Calu3 (cell line): Measurements from ENCODE around the gene COQ8B. TPM values are rescaled to one million over a fixed set of nuclear protein-coding genes. Genes with fewer than 3 reads are reported as not detected.

Experiments used
- BruUV-seq: library from RNA; stranded (reverse); fragments of 400-500 nt; replicated peaks from 2 replicates; lab custom pipeline; 2021; lab: Mats Ljungman, UMichigan
- CTCF ChIA-PET: fragments of 300-600 bp; sonication (Branson Sonifier 250); formaldehyde crosslinking; loops from one replicate; lab custom pipeline; 2022; ENCODE audit warnings: antibody characterized with exemption; lab: Charles Lee
- DNase-seq: peaks from one replicate; pipeline ENCODE4 v3.0.0; 2022
- H3K27ac Mint-ChIP-seq: one replicate; pipeline ENCODE4 v1.8.0; 2022; ENCODE audit warnings: mixed read lengths; ENCODE audit not compliant: unreplicated experiment
- H3K27me3 Mint-ChIP-seq: one replicate; pipeline ENCODE4 v1.8.0; 2022; ENCODE audit warnings: mixed read lengths; ENCODE audit not compliant: unreplicated experiment
- H3K36me3 Mint-ChIP-seq: one replicate; pipeline ENCODE4 v1.8.0; 2022; ENCODE audit warnings: mild to moderate bottlenecking, moderate library complexity, mixed read lengths; ENCODE audit not compliant: insufficient read depth, unreplicated experiment
- H3K4me1 Mint-ChIP-seq: one replicate; pipeline ENCODE4 v1.8.0; 2022; ENCODE audit warnings: mild to moderate bottlenecking, low read depth, mixed read lengths; ENCODE audit not compliant: unreplicated experiment
- H3K4me3 Mint-ChIP-seq: one replicate; pipeline ENCODE4 v1.8.0; 2022; ENCODE audit warnings: mild to moderate bottlenecking, low read depth, moderate library complexity, mixed read lengths; ENCODE audit not compliant: unreplicated experiment
- H3K9me3 Mint-ChIP-seq: one replicate; pipeline ENCODE4 v1.8.0; 2022; ENCODE audit warnings: low read depth, mixed read lengths; ENCODE audit not compliant: unreplicated experiment
- CTCF ChIP-seq: fragments of 200-600 bp; IDR thresholded peaks from one replicate; pipeline ENCODE4 v1.8.0; 2022; ENCODE audit warnings: antibody characterized with exemption; ENCODE audit not compliant: unreplicated experiment
- intact Hi-C: fragments of 100-400 bp; cut with micrococcal nuclease; formaldehyde crosslinking; loops from one replicate; pipeline ENCODE4 v1.10.0; 2022; ENCODE audit not compliant: unreplicated experiment
- total RNA-seq: library from RNA; stranded (reverse); gene quantifications from 2 replicates; pipeline ENCODE4 v1.2.3, GENCODE V29; 2022

The COQ8B gene
- total RNA-seq, 1 experiment from 2014 or later = 55.9 TPM

GRCh38 chr19:40686882-40687524, 29.7 kb downstream of the COQ8B start:
- no peak overlapping the region for H3K4me3 Mint-ChIP-seq
- peaks cover 21% of the 10 kb centered on the region for H3K36me3 Mint-ChIP-seq
- no peaks in the 10 kb centered on the region for H3K4me1 Mint-ChIP-seq
- intact Hi-C loops = no loop called here
- CTCF ChIA-PET = no interaction called here
- no TSS peak for BruUV-seq
- no peaks in the 10 kb centered on the region for H3K9me3 Mint-ChIP-seq
- H3K27me3 Mint-ChIP-seq = no peaks in the 10 kb centered on the region
- TF ChIP-seq CTCF = no peak
- H3K27ac Mint-ChIP-seq = no peak overlapping the region
- DNase-seq = no peak

GRCh38 chr19:40685563-40685962, 31.1 kb downstream of the COQ8B start:
- Mint-ChIP-seq H3K27me3 (no peaks in the 10 kb centered on the region), H3K27ac (no peak overlapping the region), H3K36me3 (peaks cover 7% of the 10 kb centered on the region), H3K4me3 (no peak overlapping the region), H3K9me3 (no peaks in the 10 kb centered on the region), H3K4me1 (no peaks in the 10 kb centered on the region)
- TF ChIP-seq CTCF = no peak
- intact Hi-C loops = no loop called here
- CTCF ChIA-PET = interaction anchor here (0.5 kb wide), 1 partner anchor 138 kb away, joined by 4 read pairs; no protein-coding TSS in a partner anchor
- DNase-seq = no peak
- no TSS peak for BruUV-seq

GRCh38 chr19:40685016-40685526, 31.6 kb downstream of the COQ8B start:
- CTCF ChIA-PET = no interaction called here
- Mint-ChIP-seq H3K4me1 (no peaks in the 10 kb centered on the region), H3K27me3 (no peaks in the 10 kb centered on the region), H3K36me3 (peaks cover 2% of the 10 kb centered on the region), H3K4me3 (no peak overlapping the region), H3K9me3 (no peaks in the 10 kb centered on the region), H3K27ac (no peak overlapping the region)
- BruUV-seq = no TSS peak
- no peak for DNase-seq
- no peak for TF ChIP-seq CTCF
- intact Hi-C loops = no loop called here

GRCh38 chr19:40684280-40684679, 32.4 kb downstream of the COQ8B start:
- no peaks in the 10 kb centered on the region for H3K36me3 Mint-ChIP-seq
- intact Hi-C loops = no loop called here
- TF ChIP-seq CTCF = no peak
- CTCF ChIA-PET = interaction anchor here (0.7 kb wide), 1 partner anchor 54 kb away, joined by 13 read pairs; no protein-coding TSS in a partner anchor
- no peaks in the 10 kb centered on the region for H3K4me1 Mint-ChIP-seq
- H3K27me3 Mint-ChIP-seq = no peaks in the 10 kb centered on the region
- H3K9me3 Mint-ChIP-seq = no peaks in the 10 kb centered on the region
- no peak overlapping the region for H3K4me3 Mint-ChIP-seq
- H3K27ac Mint-ChIP-seq = no peak overlapping the region
- no peak for DNase-seq
- BruUV-seq = no TSS peak
